Measurements from ENCODE around the gene PIP4K2B.
"Not testable (repeated sequence)": the region's sequence is repeated elsewhere in the genome, so short reads cannot be mapped to it uniquely, and the experiment has no call there.

PIP4K2B gene

GRCh38 chr17:38728290-38728831 lies 71.0 kb downstream of the PIP4K2B start:
- DNase-seq: no peak

- DNase-seq: no peak
Measured at GRCh38 chr17:38727736-38728135, 71.6 kb downstream of the PIP4K2B start.

GRCh38 chr17:38726145-38726544 lies 73.2 kb downstream of the PIP4K2B start:
- not testable (repeated sequence) for DNase-seq

- no peak for DNase-seq
Measured at GRCh38 chr17:38725066-38725465, 74.3 kb downstream of the PIP4K2B start.

- no peak for DNase-seq
Measured at GRCh38 chr17:38724337-38724988, 74.9 kb downstream of the PIP4K2B start.

- no peak for DNase-seq
Measured at GRCh38 chr17:38721802-38722201, 77.6 kb downstream of the PIP4K2B start.

GRCh38 chr17:38720941-38721340 lies 78.4 kb downstream of the PIP4K2B start:
- DNase-seq: no peak

- DNase-seq: no peak
Measured at GRCh38 chr17:38719943-38720641, 79.3 kb downstream of the PIP4K2B start.

- DNase-seq: no peak
Measured at GRCh38 chr17:38719289-38719942, 79.9 kb downstream of the PIP4K2B start.

- no peak for DNase-seq
Measured at GRCh38 chr17:38717139-38717745, 82.1 kb downstream of the PIP4K2B start.

GRCh38 chr17:38716368-38717005 lies 82.9 kb downstream of the PIP4K2B start:
- no peak for DNase-seq

Data from retina (tissue), 1 donor.